Esophagus mucosa (tissue), 1 donor: ENCODE measurements around the gene RSBN1. TPM values are rescaled to one million over a fixed set of nuclear protein-coding genes. Genes with fewer than 3 reads are reported as not detected.
"Not testable (repeated sequence)": the region's sequence is repeated elsewhere in the genome, so short reads cannot be mapped to it uniquely, and the experiment has no call there.

Source experiments
- ATAC-seq: fragments of 200-7000 bp; cut with Tn5 transposase; one replicate; pipeline ENCODE4 v1.9.1; 2020
- total RNA-seq: library from RNA; stranded (reverse); gene quantifications from one replicate; pipeline ENCODE4 v1.2.4, GENCODE V29; 2023
- donor health status: DM: yes; HTN: yes; CAD: no.

The RSBN1 gene
- total RNA-seq, 1 donor from 2014 or later, result 9.6 TPM

- no peak for ATAC-seq
These were observed 69.8 kb downstream of the RSBN1 start for GRCh38 chr1:113742515-113742914.

- ATAC-seq, result no peak
These were observed 77.8 kb downstream of the RSBN1 start for GRCh38 chr1:113734357-113735055.

GRCh38 chr1:113732802-113733201 is 79.5 kb downstream of the RSBN1 start:
- no peak for ATAC-seq

GRCh38 chr1:113721010-113721409 is 91.3 kb downstream of the RSBN1 start:
- no peak for ATAC-seq

GRCh38 chr1:113718621-113719020 is 93.7 kb downstream of the RSBN1 start:
- not testable (repeated sequence) for ATAC-seq

- not testable (repeated sequence) for ATAC-seq
These were observed 94.8 kb downstream of the RSBN1 start for GRCh38 chr1:113717506-113717905.

GRCh38 chr1:113714606-113715269 is 97.5 kb downstream of the RSBN1 start:
- ATAC-seq, result no peak

Other genes starting within 250 kb of the RSBN1 start
- 3.4 TPM for gene PHTF1, start 53.0 kb downstream of the RSBN1 start, total RNA-seq
- 1.9 TPM for gene PTPN22, start 59.2 kb upstream of the RSBN1 start, total RNA-seq
- 8.4 TPM for gene BCL2L15, start 75.1 kb upstream of the RSBN1 start, total RNA-seq
- gene AP4B1, start 92.3 kb upstream of the RSBN1 start, total RNA-seq, result 17.0 TPM
- 4.7 TPM for gene DCLRE1B, start 92.8 kb upstream of the RSBN1 start, total RNA-seq
- gene HIPK1, start 116.8 kb upstream of the RSBN1 start, total RNA-seq, result 41.6 TPM
- 1.6 TPM for gene OLFML3, start 167.0 kb upstream of the RSBN1 start, total RNA-seq